ENCODE results near the gene ZPBP. TPM values are rescaled to one million over a fixed set of nuclear protein-coding genes. Genes with fewer than 3 reads are reported as not detected.

Gene ZPBP
- total and polyA plus RNA-seq, 2 donors (not counting 1 experiment from before 2014, with no cell fraction given): not detected

DNA sequence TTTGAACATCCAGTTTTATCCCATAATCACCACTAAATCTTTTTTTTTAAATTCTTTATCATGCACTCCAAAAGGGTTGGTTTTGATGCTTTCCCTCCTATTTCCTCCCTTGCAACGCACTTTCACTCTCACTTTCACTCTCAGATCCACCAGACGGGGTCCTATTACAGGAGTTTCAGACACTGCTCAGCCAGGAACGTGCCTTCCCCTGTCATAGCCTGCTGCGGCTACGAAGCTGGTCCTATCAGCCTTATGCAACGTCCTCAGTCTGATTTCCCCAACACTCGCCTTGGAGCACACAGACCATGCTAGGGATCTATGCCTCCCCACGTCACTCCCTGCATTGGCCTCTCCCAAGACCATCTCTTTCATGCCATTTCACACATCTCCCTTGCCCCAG is 23.4 kb downstream of the ZPBP start:
- Histone ChIP-seq H3K9ac (ENCODE audit: insufficient read depth, low read length) (no peak overlapping the region), H3K79me2 (ENCODE audit: control insufficient read depth, insufficient read depth, low read length) (no peaks in the 10 kb centered on the region), H3K4me2 (ENCODE audit: extremely low read depth, insufficient read depth, low read length) (no peak overlapping the region), H3K36me3 (ENCODE audit: control insufficient read depth, insufficient read depth, low read length) (no peaks in the 10 kb centered on the region), H3K27ac (ENCODE audit: insufficient read depth, low read length) (no peak overlapping the region), H3K27me3 (ENCODE audit: control insufficient read depth, insufficient read depth, low read length) (no peaks in the 10 kb centered on the region), H3K4me1 (ENCODE audit: control insufficient read depth, extremely low read depth, insufficient read depth, low read length) (no peaks in the 10 kb centered on the region), H3K4me3 (replicated peaks in 1 of 4; ENCODE audit: control extremely low read depth in 1 of 4, insufficient read depth in 1 of 4, low read depth in 3 of 4, low read length in 4 of 4) (peak overlapping the region in 2 of 4 experiments; percentile 32 to 47), H2AFZ (ENCODE audit: low read length) (peak overlapping the region; percentile 13), H3K9me3 (ENCODE audit: control insufficient read depth, insufficient read depth, low read depth, low read length) (no peaks in the 10 kb centered on the region), H4K20me1 (ENCODE audit: control insufficient read depth, extremely low read depth, insufficient read depth, low read length) (no peaks in the 10 kb centered on the region)
- TF ChIP-seq EZH2 (IDR thresholded peaks at IDR 0.05; ENCODE audit: low read length, missing control alignments): no peak
- TF ChIP-seq, protein P1, sequence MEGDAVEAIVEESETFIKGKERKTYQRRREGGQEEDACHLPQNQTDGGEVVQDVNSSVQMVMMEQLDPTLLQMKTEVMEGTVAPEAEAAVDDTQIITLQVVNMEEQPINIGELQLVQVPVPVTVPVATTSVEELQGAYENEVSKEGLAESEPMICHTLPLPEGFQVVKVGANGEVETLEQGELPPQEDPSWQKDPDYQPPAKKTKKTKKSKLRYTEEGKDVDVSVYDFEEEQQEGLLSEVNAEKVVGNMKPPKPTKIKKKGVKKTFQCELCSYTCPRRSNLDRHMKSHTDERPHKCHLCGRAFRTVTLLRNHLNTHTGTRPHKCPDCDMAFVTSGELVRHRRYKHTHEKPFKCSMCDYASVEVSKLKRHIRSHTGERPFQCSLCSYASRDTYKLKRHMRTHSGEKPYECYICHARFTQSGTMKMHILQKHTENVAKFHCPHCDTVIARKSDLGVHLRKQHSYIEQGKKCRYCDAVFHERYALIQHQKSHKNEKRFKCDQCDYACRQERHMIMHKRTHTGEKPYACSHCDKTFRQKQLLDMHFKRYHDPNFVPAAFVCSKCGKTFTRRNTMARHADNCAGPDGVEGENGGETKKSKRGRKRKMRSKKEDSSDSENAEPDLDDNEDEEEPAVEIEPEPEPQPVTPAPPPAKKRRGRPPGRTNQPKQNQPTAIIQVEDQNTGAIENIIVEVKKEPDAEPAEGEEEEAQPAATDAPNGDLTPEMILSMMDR (conservative IDR thresholded peaks at IDR 0.05 in 1 of 2, IDR thresholded peaks at IDR 0.05 in 1 of 2; ENCODE audit: low read depth in 1 of 2, low read length in 2 of 2): no peak
- peak in 1 of 2 donors; percentile 24 for DNase-seq (ENCODE audit: low read depth in 2 of 2)

GRCh38 chr7:50068850-50069551 is 24.0 kb downstream of the ZPBP start:
- Histone ChIP-seq H4K20me1 (ENCODE audit: control insufficient read depth, extremely low read depth, insufficient read depth, low read length) (no peaks in the 10 kb centered on the region), H3K4me2 (ENCODE audit: extremely low read depth, insufficient read depth, low read length) (peak overlapping the region; percentile 78), H3K9ac (ENCODE audit: insufficient read depth, low read length) (no peak overlapping the region), H3K27ac (ENCODE audit: insufficient read depth, low read length) (no peak overlapping the region), H3K79me2 (ENCODE audit: control insufficient read depth, insufficient read depth, low read length) (no peaks in the 10 kb centered on the region), H3K4me3 (replicated peaks in 1 of 4; ENCODE audit: control extremely low read depth in 1 of 4, insufficient read depth in 1 of 4, low read depth in 3 of 4, low read length in 4 of 4) (peak overlapping the region; percentile 8 to 47 (median 29)), H3K36me3 (ENCODE audit: control insufficient read depth, insufficient read depth, low read length) (no peaks in the 10 kb centered on the region), H3K4me1 (ENCODE audit: control insufficient read depth, extremely low read depth, insufficient read depth, low read length) (no peaks in the 10 kb centered on the region), H2AFZ (ENCODE audit: low read length) (peak overlapping the region; percentile 24), H3K9me3 (ENCODE audit: control insufficient read depth, insufficient read depth, low read depth, low read length) (no peaks in the 10 kb centered on the region), H3K27me3 (ENCODE audit: control insufficient read depth, insufficient read depth, low read length) (no peaks in the 10 kb centered on the region)
- DNase-seq (ENCODE audit: low read depth in 2 of 2): peak in 1 of 2 donors; percentile 66
- TF ChIP-seq, protein P1 (conservative IDR thresholded peaks at IDR 0.05 in 1 of 2, IDR thresholded peaks at IDR 0.05 in 1 of 2; ENCODE audit: low read depth in 1 of 2, low read length in 2 of 2): no peak
- TF ChIP-seq EZH2 (IDR thresholded peaks at IDR 0.05; ENCODE audit: low read length, missing control alignments): no peak

GRCh38 chr7:50068026-50068425 is 25.0 kb downstream of the ZPBP start:
- Histone ChIP-seq H3K4me3 (replicated peaks in 1 of 4; ENCODE audit: control extremely low read depth in 1 of 4, insufficient read depth in 1 of 4, low read depth in 3 of 4, low read length in 4 of 4) (no peak overlapping the region), H3K27me3 (ENCODE audit: control insufficient read depth, insufficient read depth, low read length) (no peaks in the 10 kb centered on the region), H3K9me3 (ENCODE audit: control insufficient read depth, insufficient read depth, low read depth, low read length) (no peaks in the 10 kb centered on the region), H3K9ac (ENCODE audit: insufficient read depth, low read length) (no peak overlapping the region), H3K36me3 (ENCODE audit: control insufficient read depth, insufficient read depth, low read length) (no peaks in the 10 kb centered on the region), H4K20me1 (ENCODE audit: control insufficient read depth, extremely low read depth, insufficient read depth, low read length) (no peaks in the 10 kb centered on the region), H3K4me1 (ENCODE audit: control insufficient read depth, extremely low read depth, insufficient read depth, low read length) (no peaks in the 10 kb centered on the region), H3K4me2 (ENCODE audit: extremely low read depth, insufficient read depth, low read length) (no peak overlapping the region), H2AFZ (ENCODE audit: low read length) (no peak overlapping the region), H3K27ac (ENCODE audit: insufficient read depth, low read length) (no peak overlapping the region), H3K79me2 (ENCODE audit: control insufficient read depth, insufficient read depth, low read length) (no peaks in the 10 kb centered on the region)
- TF ChIP-seq EZH2 (IDR thresholded peaks at IDR 0.05; ENCODE audit: low read length, missing control alignments): no peak
- TF ChIP-seq, protein P1 (conservative IDR thresholded peaks at IDR 0.05 in 1 of 2, IDR thresholded peaks at IDR 0.05 in 1 of 2; ENCODE audit: low read depth in 1 of 2, low read length in 2 of 2): no peak
- DNase-seq (ENCODE audit: low read depth in 2 of 2): peak in 1 of 2 donors; percentile 6
